K562 (cell line): ENCODE measurements around the gene TMEM214. TPM values are rescaled to one million over a fixed set of nuclear protein-coding genes. Genes with fewer than 3 reads are reported as not detected.

ENCODE experiments used
- CSDE1 ChIP-seq, 2 experiments: fragments of 450-650 bp; IDR thresholded peaks; 2 replicates each; pipeline ENCODE4 v1.6.1; 2016; ENCODE audit warnings: mild to moderate bottlenecking in 1 of 2
- EGR1 ChIP-seq: fragments of 450-650 bp; conservative IDR thresholded peaks from 2 replicates; pipeline ENCODE4 v1.6.1; 2017; ENCODE audit warnings: mild to moderate bottlenecking
- ELF1 ChIP-seq: fragments of 200-800 bp; sonication (Bioruptor generic); IDR thresholded peaks from 2 replicates; pipeline ENCODE4 v1.6.1; 2016; ENCODE audit warnings: missing genetic modification characterization, missing compliant biosample characterization
- EP400 ChIP-seq: fragments of 450-650 bp; IDR thresholded peaks from 2 replicates; pipeline ENCODE4 v1.6.1; 2017; ENCODE audit warnings: antibody characterized with exemption, mild to moderate bottlenecking, moderate library complexity
- HDAC3 ChIP-seq: fragments of 450-650 bp; IDR thresholded peaks from 2 replicates; pipeline ENCODE4 v1.6.1; 2018; ENCODE audit warnings: borderline replicate concordance, mild to moderate bottlenecking, moderate library complexity; ENCODE audit not compliant: partially characterized antibody
- HDAC6 ChIP-seq: IDR thresholded peaks from 2 replicates; pipeline ENCODE4 v1.6.1; 2012; ENCODE audit warnings: low read depth, mild to moderate bottlenecking, control low read depth, inconsistent platforms, low read length, moderate library complexity
- NFIX ChIP-seq: fragments of 250-450 bp; sonication (Bioruptor Pico); IDR thresholded peaks from 2 replicates; pipeline ENCODE4 v1.4.0; 2020; ENCODE audit warnings: low read depth, mild to moderate bottlenecking, moderate library complexity
- PML ChIP-seq: IDR thresholded peaks from 2 replicates; pipeline ENCODE4 v1.6.1; 2012; ENCODE audit warnings: low read length, inconsistent platforms
- PTRF ChIP-seq: fragments of 450-650 bp; IDR thresholded peaks from 2 replicates; pipeline ENCODE4 v1.6.1; 2016; ENCODE audit warnings: mild to moderate bottlenecking, missing genetic modification characterization, missing compliant biosample characterization
- RBM22 ChIP-seq: fragments of 200-400 bp; formaldehyde crosslinking; IDR thresholded peaks from 2 replicates; pipeline ENCODE4 v1.6.1; 2018; ENCODE audit warnings: low read length, low read depth; ENCODE audit not compliant: poor library complexity, severe bottlenecking
- SLC30A9 ChIP-seq: fragments of 250-450 bp; sonication (Bioruptor Pico); IDR thresholded peaks from 2 replicates; pipeline ENCODE4 v1.8.0; 2022; ENCODE audit warnings: mild to moderate bottlenecking, moderate library complexity
- SMC3 ChIP-seq: conservative IDR thresholded peaks from 2 replicates; pipeline ENCODE4 v1.6.1; 2011; ENCODE audit warnings: low read depth, low read length, improper control_type of control experiment; ENCODE audit not compliant: insufficient read depth
- TAF9B ChIP-seq: fragments of 450-650 bp; IDR thresholded peaks from 2 replicates; pipeline ENCODE4 v1.6.1; 2018; ENCODE audit warnings: mild to moderate bottlenecking; ENCODE audit not compliant: partially characterized antibody
- XRCC5 ChIP-seq: fragments of 200-400 bp; formaldehyde crosslinking; IDR thresholded peaks from 2 replicates; pipeline ENCODE4 v1.6.1; 2017; ENCODE audit warnings: low read depth, mild to moderate bottlenecking, low read length
- ZNF263 ChIP-seq: sonication (generic); formaldehyde crosslinking; IDR thresholded peaks from 2 replicates; pipeline ENCODE4 v1.8.0; 2022; ENCODE audit warnings: mild to moderate bottlenecking, missing genetic modification reagents, borderline replicate concordance
- polyA plus RNA-seq, 8 experiments: library from polyadenylated mRNA; depleted of rRNA in 4 of 8; stranded (reverse) in 5 of 8; unstranded in 3 of 8; fragments of >200 nt; fragmentation: Nextera tagmentation in 2 of 8; fragmentation: Illumina TruSeq in 1 of 8; extraction: Ambion mirVana in 2 of 8; extraction: Trizol in 1 of 8; gene quantifications; 2 replicates each; pipeline versions ENCODE4 v1.2.1 to v1.2.3, GENCODE V29; 2011 to 2014; ENCODE audit warnings: inconsistent platforms in 1 of 8, missing spikeins in 1 of 8
- total RNA-seq, 7 experiments: library from RNA; depleted of rRNA in 6 of 7; stranded (reverse); fragments of >200 nt in 6 of 7; fragmentation: Illumina TruSeq in 2 of 7; extraction: Trizol in 2 of 7; gene quantifications; 2 replicates each; pipeline versions ENCODE4 v1.2.1 to v1.2.3, GENCODE V29; 2011 to 2021; ENCODE audit warnings: low replicate concordance in 1 of 7
- TF ChIP-seq, protein P1 (sequence below), 2 experiments: IDR thresholded peaks in 1 of 2; conservative IDR thresholded peaks in 1 of 2; 2 replicates each; pipeline ENCODE4 v1.6.1; 2016; ENCODE audit warnings: low read depth in 2 of 2, mild to moderate bottlenecking in 1 of 2, missing compliant biosample characterization in 1 of 2, missing genetic modification characterization in 1 of 2, moderate library complexity in 1 of 2
- TF ChIP-seq, protein P2 (sequence below): fragments of 450-650 bp; formaldehyde crosslinking; IDR thresholded peaks from 2 replicates; pipeline ENCODE4 v1.4.0; 2020; ENCODE audit warnings: mild to moderate bottlenecking, mixed read lengths
- TF ChIP-seq, protein P3 (sequence below): sonication (generic); formaldehyde crosslinking; IDR thresholded peaks from 2 replicates; pipeline ENCODE4 v1.8.1; 2023; ENCODE audit warnings: mild to moderate bottlenecking, missing genetic modification reagents
- TF ChIP-seq, protein P4 (sequence below): fragments of 200-800 bp; sonication (Bioruptor generic); IDR thresholded peaks from 2 replicates; pipeline ENCODE4 v1.6.1; 2017; ENCODE audit warnings: missing genetic modification characterization, missing compliant biosample characterization

The TMEM214 gene
- total and polyA plus RNA-seq, 9 of the 15 experiments (the other 6 are each of a cell fraction or from before 2014, with no cell fraction given): 11.4 to 81.4 (median 44.1) TPM

DNA sequence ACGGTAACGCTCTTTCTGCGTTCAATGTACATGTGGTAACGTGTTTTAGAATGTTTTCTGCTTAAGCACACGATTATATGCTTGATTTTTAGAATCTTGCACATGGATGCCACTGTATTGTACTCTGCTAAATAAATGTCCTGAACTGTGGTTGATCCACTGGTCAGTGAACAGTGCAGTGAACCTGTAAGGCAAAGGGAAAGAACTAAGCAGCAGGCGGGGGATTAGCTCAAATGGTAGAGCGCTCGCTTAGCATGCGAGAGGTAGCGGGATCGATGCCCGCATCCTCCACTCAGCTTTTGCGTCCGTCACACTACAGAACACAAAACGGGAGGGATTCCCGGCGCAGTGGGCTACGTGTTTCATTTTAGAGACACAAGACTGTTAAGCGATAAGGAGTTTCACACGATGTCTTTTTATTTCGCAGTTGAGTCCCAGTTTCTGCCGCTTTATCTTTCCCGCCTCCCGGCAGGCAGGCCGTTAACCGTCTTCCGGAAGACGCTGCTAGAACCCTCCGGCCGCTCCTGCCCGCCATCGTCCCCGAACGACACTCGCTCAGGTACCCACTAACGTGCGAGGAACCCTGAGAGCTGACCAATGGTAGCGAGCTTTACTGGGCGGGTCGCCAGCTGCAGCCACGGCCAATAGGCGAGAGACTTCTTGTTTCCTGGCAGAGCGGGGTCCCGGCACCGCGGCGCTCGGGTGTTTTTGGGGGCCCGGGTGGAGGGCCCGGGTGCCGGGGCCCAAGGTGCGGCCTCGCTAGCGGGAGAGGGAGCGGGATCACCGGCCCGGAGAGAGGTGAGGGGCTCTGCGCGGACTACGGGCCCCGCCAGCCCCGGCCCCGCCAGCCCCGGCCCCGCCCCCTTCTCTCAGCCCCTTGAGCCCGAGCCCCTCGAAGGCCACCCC lies 18.5 kb downstream of the TMEM214 start, which contains the start of gene AGBL5 (continued):
- TF ChIP-seq, protein P1, sequence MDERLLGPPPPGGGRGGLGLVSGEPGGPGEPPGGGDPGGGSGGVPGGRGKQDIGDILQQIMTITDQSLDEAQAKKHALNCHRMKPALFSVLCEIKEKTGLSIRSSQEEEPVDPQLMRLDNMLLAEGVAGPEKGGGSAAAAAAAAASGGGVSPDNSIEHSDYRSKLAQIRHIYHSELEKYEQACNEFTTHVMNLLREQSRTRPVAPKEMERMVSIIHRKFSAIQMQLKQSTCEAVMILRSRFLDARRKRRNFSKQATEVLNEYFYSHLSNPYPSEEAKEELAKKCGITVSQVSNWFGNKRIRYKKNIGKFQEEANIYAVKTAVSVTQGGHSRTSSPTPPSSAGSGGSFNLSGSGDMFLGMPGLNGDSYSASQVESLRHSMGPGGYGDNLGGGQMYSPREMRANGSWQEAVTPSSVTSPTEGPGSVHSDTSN (CRISPR knock-in tag; IDR thresholded peaks at IDR 0.05; ENCODE audit: low read depth): no peak
- TF ChIP-seq, protein P1 (tag; conservative IDR thresholded peaks at IDR 0.05; ENCODE audit: low read depth): 0 out of 2 replicates have a peak, but pooled peaks have one; percentile 10
- peak; percentile 90 for TF ChIP-seq EP400
- TF ChIP-seq, protein P2, sequence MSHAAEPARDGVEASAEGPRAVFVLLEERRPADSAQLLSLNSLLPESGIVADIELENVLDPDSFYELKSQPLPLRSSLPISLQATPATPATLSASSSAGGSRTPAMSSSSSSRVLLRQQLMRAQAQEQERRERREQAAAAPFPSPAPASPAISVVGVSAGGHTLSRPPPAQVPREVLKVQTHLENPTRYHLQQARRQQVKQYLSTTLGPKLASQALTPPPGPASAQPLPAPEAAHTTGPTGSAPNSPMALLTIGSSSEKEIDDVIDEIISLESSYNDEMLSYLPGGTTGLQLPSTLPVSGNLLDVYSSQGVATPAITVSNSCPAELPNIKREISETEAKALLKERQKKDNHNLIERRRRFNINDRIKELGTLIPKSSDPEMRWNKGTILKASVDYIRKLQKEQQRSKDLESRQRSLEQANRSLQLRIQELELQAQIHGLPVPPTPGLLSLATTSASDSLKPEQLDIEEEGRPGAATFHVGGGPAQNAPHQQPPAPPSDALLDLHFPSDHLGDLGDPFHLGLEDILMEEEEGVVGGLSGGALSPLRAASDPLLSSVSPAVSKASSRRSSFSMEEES (CRISPR knock-in tag): no peak
- TF ChIP-seq, protein P3, sequence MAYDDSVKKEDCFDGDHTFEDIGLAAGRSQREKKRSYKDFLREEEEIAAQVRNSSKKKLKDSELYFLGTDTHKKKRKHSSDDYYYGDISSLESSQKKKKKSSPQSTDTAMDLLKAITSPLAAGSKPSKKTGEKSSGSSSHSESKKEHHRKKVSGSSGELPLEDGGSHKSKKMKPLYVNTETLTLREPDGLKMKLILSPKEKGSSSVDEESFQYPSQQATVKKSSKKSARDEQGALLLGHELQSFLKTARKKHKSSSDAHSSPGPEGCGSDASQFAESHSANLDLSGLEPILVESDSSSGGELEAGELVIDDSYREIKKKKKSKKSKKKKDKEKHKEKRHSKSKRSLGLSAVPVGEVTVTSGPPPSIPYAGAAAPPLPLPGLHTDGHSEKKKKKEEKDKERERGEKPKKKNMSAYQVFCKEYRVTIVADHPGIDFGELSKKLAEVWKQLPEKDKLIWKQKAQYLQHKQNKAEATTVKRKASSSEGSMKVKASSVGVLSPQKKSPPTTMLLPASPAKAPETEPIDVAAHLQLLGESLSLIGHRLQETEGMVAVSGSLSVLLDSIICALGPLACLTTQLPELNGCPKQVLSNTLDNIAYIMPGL (CRISPR knock-in tag): peak; percentile 100
- no peak for TF ChIP-seq HDAC3
- TF ChIP-seq PML: peak; percentile 14; the same call in 1 of the 2 replicates
- TF ChIP-seq CSDE1 (IDR thresholded peaks at IDR 0.05): peak in 1 of 2 experiments; percentile 83; a peak in 2 of 4 replicates
- 0 out of 2 replicates have a peak, but pooled peaks have one; percentile 67 for TF ChIP-seq HDAC6
- TF ChIP-seq RBM22: peak; percentile 28
- TF ChIP-seq SLC30A9 (CRISPR knock-in tag): no peak
- TF ChIP-seq, protein P4, sequence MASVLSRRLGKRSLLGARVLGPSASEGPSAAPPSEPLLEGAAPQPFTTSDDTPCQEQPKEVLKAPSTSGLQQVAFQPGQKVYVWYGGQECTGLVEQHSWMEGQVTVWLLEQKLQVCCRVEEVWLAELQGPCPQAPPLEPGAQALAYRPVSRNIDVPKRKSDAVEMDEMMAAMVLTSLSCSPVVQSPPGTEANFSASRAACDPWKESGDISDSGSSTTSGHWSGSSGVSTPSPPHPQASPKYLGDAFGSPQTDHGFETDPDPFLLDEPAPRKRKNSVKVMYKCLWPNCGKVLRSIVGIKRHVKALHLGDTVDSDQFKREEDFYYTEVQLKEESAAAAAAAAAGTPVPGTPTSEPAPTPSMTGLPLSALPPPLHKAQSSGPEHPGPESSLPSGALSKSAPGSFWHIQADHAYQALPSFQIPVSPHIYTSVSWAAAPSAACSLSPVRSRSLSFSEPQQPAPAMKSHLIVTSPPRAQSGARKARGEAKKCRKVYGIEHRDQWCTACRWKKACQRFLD (CRISPR knock-in tag): peak; percentile 66
- no peak for TF ChIP-seq EGR1
- peak; percentile 53; the same call in 1 of the 2 replicates for TF ChIP-seq ZNF263 (CRISPR knock-in tag)
- TF ChIP-seq ELF1 (tag): peak; percentile 77
- 0 out of 2 replicates have a peak, but pooled peaks have one; percentile 10 for TF ChIP-seq PTRF (tag)
- 0 out of 2 replicates have a peak, but pooled peaks have one; percentile 37 for TF ChIP-seq XRCC5
- no peak for TF ChIP-seq NFIX
- no peak for TF ChIP-seq SMC3
- no peak for TF ChIP-seq TAF9B
